Psoas muscle (tissue), 8 donors: ENCODE results near the gene PHF14. TPM values are rescaled to one million over a fixed set of nuclear protein-coding genes. Genes with fewer than 3 reads are reported as not detected.
"Not testable (repeated sequence)": the region's sequence is repeated elsewhere in the genome, so short reads cannot be mapped to it uniquely, and the experiment has no call there.

Source experiments
- ATAC-seq, 4 donors: fragments of 200-7000 bp; cut with Tn5 transposase; one replicate each; pipeline ENCODE4 v1.9.1; 2020; ENCODE audit warnings: moderate library complexity in 3 of 4, mild to moderate bottlenecking in 2 of 4
- DNase-seq, 2 donors: peaks; one replicate each; pipeline ENCODE4 v3.0.0-alpha.2; 2020
- H3K27ac ChIP-seq: fragments of 200-600 bp; one replicate; pipeline ENCODE4 v1.8.0; 2022
- H3K27me3 ChIP-seq, 3 donors: fragments of 200-600 bp in 1 of 3; one replicate each; pipeline versions ENCODE4 v1.6.1 to v1.8.0; 2013 to 2022; ENCODE audit warnings: low read length in 2 of 3, mild to moderate bottlenecking in 2 of 3, moderate library complexity in 1 of 3; ENCODE audit not compliant: insufficient read depth in 3 of 3
- H3K36me3 ChIP-seq, 2 donors: fragments of 200-600 bp in 1 of 2; one replicate each; pipeline versions ENCODE4 v1.6.1 to v1.8.0; 2013 to 2022; ENCODE audit warnings: low read depth in 1 of 2, mild to moderate bottlenecking in 1 of 2, moderate library complexity in 1 of 2; ENCODE audit not compliant: insufficient read depth in 1 of 2
- H3K4me1 ChIP-seq: fragments of 200-600 bp; one replicate; pipeline ENCODE4 v1.8.0; 2022
- H3K4me3 ChIP-seq: fragments of 200-600 bp; one replicate; pipeline ENCODE4 v1.8.0; 2022; ENCODE audit warnings: mild to moderate bottlenecking
- H3K9me3 ChIP-seq: fragments of 200-600 bp; one replicate; pipeline ENCODE4 v1.8.0; 2022
- WGBS, 3 donors: extraction: QIAGEN DNeasy Blood & Tissue Kit; methylation state at CpG; one replicate each; pipeline versions ENCODE4 v1.1.6 to v1.1.7; 2013; 5-methylcytosine and 5-hydroxymethylcytosine counted together
- intact Hi-C, 2 donors: fragments of 100-400 bp; cut with DNase I; formaldehyde crosslinking; loops; one replicate each; pipeline versions ENCODE4 v1.11.0 to v1.14.2; 2022
- long read RNA-seq, 2 donors: library from polyadenylated mRNA; unstranded; transcript quantifications; one replicate each; pipeline ENCODE4 v2.0.0, GENCODE V29; 2021
- polyA plus RNA-seq, 3 donors: library from polyadenylated mRNA; stranded (reverse); fragments of 200-250 nt; gene quantifications; one replicate each; pipeline ENCODE4 v1.2.3, GENCODE V29; 2013
- total RNA-seq, 4 donors: library from RNA; stranded (reverse); fragmentation: NEBNext Ultra II Directional in 2 of 4; extraction: Animal tissue kit (Norgen Biotek cat#: 25700) in 2 of 4; gene quantifications; one replicate each; pipeline versions ENCODE4 v1.2.1 to v1.2.4, GENCODE V29; 2021 to 2023
- TF ChIP-seq, protein P1 (sequence below): fragments of 200-600 bp; IDR thresholded peaks from one replicate; pipeline ENCODE4 v1.8.0; 2022; ENCODE audit warnings: antibody characterized with exemption
- donor health status: healthy with polysubstance abuse.
- donor health status: DM: no; HTN: no; CAD: no; lungs with moderate emphysema.
- donor health status: Bipolar disorder and iron deficiency.
- donor health status: healthy.
- donor health status: DM: yes; HTN: yes; CAD: no.
- donor health status: DM: no; HTN: no; CAD: no.
- donor health status: DM: no; HTN: no; CAD: no.
- donor health status: DM: yes; HTN: yes; CAD: no.

Gene PHF14
- 10 to 100 TPM; 12.4 to 17.8 (median 13.6) TPM for total RNA-seq
- polyA plus RNA-seq = 10 to 100 TPM; 10.8 to 14.5 (median 13.8) TPM
- long read RNA-seq, donor 1, partial matches to known transcripts = 5 of 6 reads
- long read RNA-seq, donor 1, other reads (novel, unspliced or antisense) = 1 of 6 reads
- long read RNA-seq, donor 2, full-length matches to known transcripts = 5 of 13 reads
- long read RNA-seq, donor 2, partial matches to known transcripts = 5 of 13 reads
- long read RNA-seq, donor 2, other reads (novel, unspliced or antisense) = 3 of 13 reads

GRCh38 chr7:10973061-10973941 is at the start of gene PHF14:
Gene PHF14, plus strand, starts transcription at chr7:10973872. Its CDS starts 452 bp downstream, at chr7:10974324.
- Histone ChIP-seq H3K4me1 (peaks cover 7% of the 10 kb centered on the region), H3K27me3 (no peaks in the 10 kb centered on the region), H3K27ac (peak within 1 kb of the TSS; percentile 82), H3K4me3 (peak within 1 kb of the TSS; percentile 84), H3K36me3 (no peaks in the 10 kb centered on the region), H3K9me3 (no peaks in the 10 kb centered on the region)
- peak; percentile 97 to 99 for DNase-seq
- ATAC-seq = peak; percentile 98 to 100 (median 98)
- WGBS, 3 donors = 13 to 16% (median 15%) methylated on average over 39 of the region's 39 CpGs
- intact Hi-C loops = loop anchor here (2.0 to 5.0 kb wide), 2 partner anchors 32 to 36 kb away; a partner anchor contains a TSS
- TF ChIP-seq, protein P1, sequence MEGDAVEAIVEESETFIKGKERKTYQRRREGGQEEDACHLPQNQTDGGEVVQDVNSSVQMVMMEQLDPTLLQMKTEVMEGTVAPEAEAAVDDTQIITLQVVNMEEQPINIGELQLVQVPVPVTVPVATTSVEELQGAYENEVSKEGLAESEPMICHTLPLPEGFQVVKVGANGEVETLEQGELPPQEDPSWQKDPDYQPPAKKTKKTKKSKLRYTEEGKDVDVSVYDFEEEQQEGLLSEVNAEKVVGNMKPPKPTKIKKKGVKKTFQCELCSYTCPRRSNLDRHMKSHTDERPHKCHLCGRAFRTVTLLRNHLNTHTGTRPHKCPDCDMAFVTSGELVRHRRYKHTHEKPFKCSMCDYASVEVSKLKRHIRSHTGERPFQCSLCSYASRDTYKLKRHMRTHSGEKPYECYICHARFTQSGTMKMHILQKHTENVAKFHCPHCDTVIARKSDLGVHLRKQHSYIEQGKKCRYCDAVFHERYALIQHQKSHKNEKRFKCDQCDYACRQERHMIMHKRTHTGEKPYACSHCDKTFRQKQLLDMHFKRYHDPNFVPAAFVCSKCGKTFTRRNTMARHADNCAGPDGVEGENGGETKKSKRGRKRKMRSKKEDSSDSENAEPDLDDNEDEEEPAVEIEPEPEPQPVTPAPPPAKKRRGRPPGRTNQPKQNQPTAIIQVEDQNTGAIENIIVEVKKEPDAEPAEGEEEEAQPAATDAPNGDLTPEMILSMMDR = no peak

- intact Hi-C loops = no loop called here
- WGBS, 3 donors = 80 to 88% (median 82%) methylated on average over 2 of the region's 2 CpGs
- TF ChIP-seq, protein P1 = no peak
- ATAC-seq = no peak
- Histone ChIP-seq H3K27ac (no peak overlapping the region), H3K36me3 (no peaks in the 10 kb centered on the region), H3K27me3 (no peaks in the 10 kb centered on the region), H3K4me1 (no peaks in the 10 kb centered on the region), H3K4me3 (no peak overlapping the region), H3K9me3 (no peaks in the 10 kb centered on the region)
- no peak for DNase-seq
These were observed 49.3 kb upstream of the PHF14 start for GRCh38 chr7:10924370-10924769.

GRCh38 chr7:10928203-10928602 is 45.5 kb upstream of the PHF14 start:
- H3K27me3 ChIP-seq, H3K4me3 ChIP-seq, ATAC-seq, H3K27ac ChIP-seq, DNase-seq, H3K4me1 ChIP-seq, H3K9me3 ChIP-seq, intact Hi-C loops: not testable (repeated sequence)
- H3K36me3 ChIP-seq = peaks cover 2 to 20% of the 10 kb centered on the region in 2 donors
- whole genome bisulfite sequencing, 3 donors = 89 to 90% (median 89%) methylated on average over 3 of the region's 3 CpGs

GRCh38 chr7:10930551-10930950 is 43.1 kb upstream of the PHF14 start:
- intact Hi-C loops = no loop called here
- Histone ChIP-seq H3K27ac (no peak overlapping the region), H3K9me3 (no peaks in the 10 kb centered on the region), H3K27me3 (no peaks in the 10 kb centered on the region), H3K36me3 (peaks cover 2 to 30% of the 10 kb centered on the region in 2 donors), H3K4me1 (peaks cover 11% of the 10 kb centered on the region), H3K4me3 (no peak overlapping the region)
- no peak for DNase-seq
- ATAC-seq = peak in 2 of 4 donors; percentile 44 to 58
- TF ChIP-seq, protein P1 = no peak
- 38 to 64% (median 47%) methylated on average over 3 of the region's 3 CpGs for whole genome bisulfite sequencing, 3 donors

DNA sequence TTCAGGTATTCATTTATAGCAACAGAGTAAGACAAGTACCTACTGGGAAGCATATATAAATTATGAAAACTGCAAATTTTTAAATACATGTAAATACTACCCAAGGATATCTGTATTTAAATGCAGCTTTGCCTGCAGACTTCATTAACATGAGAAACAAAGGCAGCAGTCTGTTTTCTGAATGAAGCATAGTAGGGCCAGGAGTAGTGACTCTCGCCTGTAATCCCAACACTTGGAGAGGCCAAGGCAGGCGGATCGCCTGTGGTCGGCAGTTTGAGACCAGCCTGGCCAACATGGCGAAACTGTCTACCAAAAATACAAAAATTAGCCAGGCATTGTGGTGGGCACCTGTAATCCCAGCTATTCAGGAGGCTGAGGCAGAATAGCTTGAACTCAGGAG is 42.5 kb upstream of the PHF14 start:
- no peaks in the 10 kb centered on the region for H3K27me3 ChIP-seq
- intact Hi-C loops = no loop called here
- H3K9me3 ChIP-seq = no peaks in the 10 kb centered on the region
- H3K4me3 ChIP-seq = no peak overlapping the region
- no peak for DNase-seq
- TF ChIP-seq, protein P1 = no peak
- ATAC-seq = no peak
- H3K4me1 ChIP-seq = peaks cover 18% of the 10 kb centered on the region
- WGBS, 3 donors = 84 to 95% (median 91%) methylated on average over 5 of the region's 5 CpGs
- H3K36me3 ChIP-seq = peaks cover 2 to 33% of the 10 kb centered on the region in 2 donors
- H3K27ac ChIP-seq = no peak overlapping the region
